GM12891 (cell line): ENCODE measurements around the gene FDX1.

Experiments
- PAX5 ChIP-seq: IDR thresholded peaks from 2 replicates; pipeline ENCODE4 v1.6.1; 2011; ENCODE audit warnings: low read length, moderate library complexity, mild to moderate bottlenecking; ENCODE audit not compliant: insufficient read depth, severe bottlenecking
- POLR2A ChIP-seq: IDR thresholded peaks from 2 replicates; pipeline ENCODE4 v1.6.1; 2011; ENCODE audit warnings: low read depth, low read length, control low read depth
- POLR2AphosphoS5 ChIP-seq: IDR thresholded peaks from 2 replicates; pipeline ENCODE4 v1.6.1; 2011; ENCODE audit warnings: low read depth, low read length, control low read depth
- TAF1 ChIP-seq: IDR thresholded peaks from 2 replicates; pipeline ENCODE4 v1.6.1; 2011; ENCODE audit warnings: low read depth, low read length, control low read depth

- TF ChIP-seq POLR2A (no peak), TAF1 (no peak), POLR2AphosphoS5 (no peak), PAX5 (no peak)
These were observed 22.4 kb upstream of the FDX1 start for GRCh38 chr11:110407315-110407714.
